ENCODE results near the gene NPPA. TPM values are rescaled to one million over a fixed set of nuclear protein-coding genes. Genes with fewer than 3 reads are reported as not detected.
A peak's percentile ranks its signal among the peaks of the same experiment; 100 is the strongest.

Gene NPPA
- total and polyA plus RNA-seq, 9 of the 15 experiments (the other 6 are each of a cell fraction or from before 2014, with no cell fraction given): not detected

DNA sequence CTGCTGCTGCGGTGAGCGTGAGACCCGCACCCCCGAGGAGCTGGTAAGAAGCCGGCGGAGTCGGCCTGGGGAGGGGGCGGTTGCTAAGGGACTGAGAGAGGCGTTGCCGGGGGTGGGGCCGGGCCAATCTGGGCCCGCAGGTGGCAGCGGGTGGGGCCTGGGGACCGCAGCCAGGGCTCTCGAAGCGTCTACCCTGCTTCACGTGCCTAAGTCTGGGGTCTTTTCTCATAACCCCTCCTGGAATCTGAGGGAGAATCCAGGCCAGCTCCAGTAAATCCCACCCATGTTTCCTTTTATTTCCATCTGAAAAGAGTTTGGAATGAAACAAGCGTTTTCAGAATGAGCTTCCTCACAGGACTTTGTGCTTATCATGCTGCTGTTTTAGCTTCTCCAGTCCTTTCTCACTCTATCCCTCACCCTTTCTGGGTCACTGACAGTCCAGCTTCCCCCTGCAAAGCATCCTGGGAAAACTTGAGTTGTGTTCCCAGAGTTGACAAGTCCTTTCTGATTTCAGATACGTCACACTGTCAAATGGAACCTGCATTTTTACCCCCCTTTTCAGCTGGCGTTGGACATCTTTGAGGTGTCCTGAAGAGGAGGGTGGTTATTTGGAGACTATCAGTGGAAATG lies 41.2 kb downstream of the NPPA start (continued):
- TF ChIP-seq, protein P1, sequence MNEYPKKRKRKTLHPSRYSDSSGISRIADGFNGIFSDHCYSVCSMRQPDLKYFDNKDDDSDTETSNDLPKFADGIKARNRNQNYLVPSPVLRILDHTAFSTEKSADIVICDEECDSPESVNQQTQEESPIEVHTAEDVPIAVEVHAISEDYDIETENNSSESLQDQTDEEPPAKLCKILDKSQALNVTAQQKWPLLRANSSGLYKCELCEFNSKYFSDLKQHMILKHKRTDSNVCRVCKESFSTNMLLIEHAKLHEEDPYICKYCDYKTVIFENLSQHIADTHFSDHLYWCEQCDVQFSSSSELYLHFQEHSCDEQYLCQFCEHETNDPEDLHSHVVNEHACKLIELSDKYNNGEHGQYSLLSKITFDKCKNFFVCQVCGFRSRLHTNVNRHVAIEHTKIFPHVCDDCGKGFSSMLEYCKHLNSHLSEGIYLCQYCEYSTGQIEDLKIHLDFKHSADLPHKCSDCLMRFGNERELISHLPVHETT (CRISPR knock-in tag; conservative IDR thresholded peaks at IDR 0.05 in 1 of 2, IDR thresholded peaks at IDR 0.05 in 1 of 2): peak in 1 of 2 experiments; percentile 0; a peak in 1 of 4 replicates
- TF ChIP-seq ZNF124 (CRISPR knock-in tag; IDR thresholded peaks at IDR 0.05) (no peak), RAD21 (CRISPR knock-in tag; conservative IDR thresholded peaks at IDR 0.05 in 1 of 2, IDR thresholded peaks at IDR 0.05 in 1 of 2) (0 out of 4 replicates have a peak, but pooled peaks of 1 of the 2 experiments have one; percentile 5), BMI1 (IDR thresholded peaks at IDR 0.05; ENCODE audit: low read length) (peak; percentile 52; the same call in 1 of the 2 replicates), POLR2AphosphoS5 (IDR thresholded peaks at IDR 0.05; ENCODE audit: control insufficient read depth, insufficient read depth, low read depth, low read length) (0 out of 2 replicates have a peak, but pooled peaks have one; percentile 12), KDM1A (IDR thresholded peaks at IDR 0.05) (no peak), MEF2D (tag; conservative IDR thresholded peaks at IDR 0.05; ENCODE audit: low read depth) (no peak), SP2 (IDR thresholded peaks at IDR 0.05; ENCODE audit: extremely low read depth, low read depth, low read length, poor library complexity, severe bottlenecking) (no peak)
- TF ChIP-seq, protein P2, sequence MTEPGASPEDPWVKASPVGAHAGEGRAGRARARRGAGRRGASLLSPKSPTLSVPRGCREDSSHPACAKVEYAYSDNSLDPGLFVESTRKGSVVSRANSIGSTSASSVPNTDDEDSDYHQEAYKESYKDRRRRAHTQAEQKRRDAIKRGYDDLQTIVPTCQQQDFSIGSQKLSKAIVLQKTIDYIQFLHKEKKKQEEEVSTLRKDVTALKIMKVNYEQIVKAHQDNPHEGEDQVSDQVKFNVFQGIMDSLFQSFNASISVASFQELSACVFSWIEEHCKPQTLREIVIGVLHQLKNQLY (CRISPR knock-in tag; conservative IDR thresholded peaks at IDR 0.05): 0 out of 4 replicates have a peak, but pooled peaks of 1 of the 2 experiments have one; percentile 78
- TF ChIP-seq, protein P3, sequence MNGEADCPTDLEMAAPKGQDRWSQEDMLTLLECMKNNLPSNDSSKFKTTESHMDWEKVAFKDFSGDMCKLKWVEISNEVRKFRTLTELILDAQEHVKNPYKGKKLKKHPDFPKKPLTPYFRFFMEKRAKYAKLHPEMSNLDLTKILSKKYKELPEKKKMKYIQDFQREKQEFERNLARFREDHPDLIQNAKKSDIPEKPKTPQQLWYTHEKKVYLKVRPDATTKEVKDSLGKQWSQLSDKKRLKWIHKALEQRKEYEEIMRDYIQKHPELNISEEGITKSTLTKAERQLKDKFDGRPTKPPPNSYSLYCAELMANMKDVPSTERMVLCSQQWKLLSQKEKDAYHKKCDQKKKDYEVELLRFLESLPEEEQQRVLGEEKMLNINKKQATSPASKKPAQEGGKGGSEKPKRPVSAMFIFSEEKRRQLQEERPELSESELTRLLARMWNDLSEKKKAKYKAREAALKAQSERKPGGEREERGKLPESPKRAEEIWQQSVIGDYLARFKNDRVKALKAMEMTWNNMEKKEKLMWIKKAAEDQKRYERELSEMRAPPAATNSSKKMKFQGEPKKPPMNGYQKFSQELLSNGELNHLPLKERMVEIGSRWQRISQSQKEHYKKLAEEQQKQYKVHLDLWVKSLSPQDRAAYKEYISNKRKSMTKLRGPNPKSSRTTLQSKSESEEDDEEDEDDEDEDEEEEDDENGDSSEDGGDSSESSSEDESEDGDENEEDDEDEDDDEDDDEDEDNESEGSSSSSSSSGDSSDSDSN (IDR thresholded peaks at IDR 0.05; ENCODE audit: borderline replicate concordance in 1 of 2, low read depth in 2 of 2, low read length in 2 of 2): 0 out of 4 replicates have a peak, but pooled peaks of 1 of the 2 experiments have one; percentile 19
- TF ChIP-seq, protein P4, sequence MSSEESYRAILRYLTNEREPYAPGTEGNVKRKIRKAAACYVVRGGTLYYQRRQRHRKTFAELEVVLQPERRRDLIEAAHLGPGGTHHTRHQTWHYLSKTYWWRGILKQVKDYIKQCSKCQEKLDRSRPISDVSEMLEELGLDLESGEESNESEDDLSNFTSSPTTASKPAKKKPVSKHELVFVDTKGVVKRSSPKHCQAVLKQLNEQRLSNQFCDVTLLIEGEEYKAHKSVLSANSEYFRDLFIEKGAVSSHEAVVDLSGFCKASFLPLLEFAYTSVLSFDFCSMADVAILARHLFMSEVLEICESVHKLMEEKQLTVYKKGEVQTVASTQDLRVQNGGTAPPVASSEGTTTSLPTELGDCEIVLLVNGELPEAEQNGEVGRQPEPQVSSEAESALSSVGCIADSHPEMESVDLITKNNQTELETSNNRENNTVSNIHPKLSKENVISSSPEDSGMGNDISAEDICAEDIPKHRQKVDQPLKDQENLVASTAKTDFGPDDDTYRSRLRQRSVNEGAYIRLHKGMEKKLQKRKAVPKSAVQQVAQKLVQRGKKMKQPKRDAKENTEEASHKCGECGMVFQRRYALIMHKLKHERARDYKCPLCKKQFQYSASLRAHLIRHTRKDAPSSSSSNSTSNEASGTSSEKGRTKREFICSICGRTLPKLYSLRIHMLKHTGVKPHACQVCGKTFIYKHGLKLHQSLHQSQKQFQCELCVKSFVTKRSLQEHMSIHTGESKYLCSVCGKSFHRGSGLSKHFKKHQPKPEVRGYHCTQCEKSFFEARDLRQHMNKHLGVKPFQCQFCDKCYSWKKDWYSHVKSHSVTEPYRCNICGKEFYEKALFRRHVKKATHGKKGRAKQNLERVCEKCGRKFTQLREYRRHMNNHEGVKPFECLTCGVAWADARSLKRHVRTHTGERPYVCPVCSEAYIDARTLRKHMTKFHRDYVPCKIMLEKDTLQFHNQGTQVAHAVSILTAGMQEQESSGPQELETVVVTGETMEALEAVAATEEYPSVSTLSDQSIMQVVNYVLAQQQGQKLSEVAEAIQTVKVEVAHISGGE (CRISPR knock-in tag; IDR thresholded peaks at IDR 0.05): peak in 1 of 3 experiments; percentile 34; a peak in 1 of 6 replicates
- TF ChIP-seq, protein P5, sequence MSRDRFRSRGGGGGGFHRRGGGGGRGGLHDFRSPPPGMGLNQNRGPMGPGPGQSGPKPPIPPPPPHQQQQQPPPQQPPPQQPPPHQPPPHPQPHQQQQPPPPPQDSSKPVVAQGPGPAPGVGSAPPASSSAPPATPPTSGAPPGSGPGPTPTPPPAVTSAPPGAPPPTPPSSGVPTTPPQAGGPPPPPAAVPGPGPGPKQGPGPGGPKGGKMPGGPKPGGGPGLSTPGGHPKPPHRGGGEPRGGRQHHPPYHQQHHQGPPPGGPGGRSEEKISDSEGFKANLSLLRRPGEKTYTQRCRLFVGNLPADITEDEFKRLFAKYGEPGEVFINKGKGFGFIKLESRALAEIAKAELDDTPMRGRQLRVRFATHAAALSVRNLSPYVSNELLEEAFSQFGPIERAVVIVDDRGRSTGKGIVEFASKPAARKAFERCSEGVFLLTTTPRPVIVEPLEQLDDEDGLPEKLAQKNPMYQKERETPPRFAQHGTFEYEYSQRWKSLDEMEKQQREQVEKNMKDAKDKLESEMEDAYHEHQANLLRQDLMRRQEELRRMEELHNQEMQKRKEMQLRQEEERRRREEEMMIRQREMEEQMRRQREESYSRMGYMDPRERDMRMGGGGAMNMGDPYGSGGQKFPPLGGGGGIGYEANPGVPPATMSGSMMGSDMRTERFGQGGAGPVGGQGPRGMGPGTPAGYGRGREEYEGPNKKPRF (IDR thresholded peaks at IDR 0.05; ENCODE audit: low read depth, low read length): no peak

All from K562 (cell line).